ENCODE measurements around the gene NIPAL3.

GRCh38 chr1:24391882-24392603 is 23.6 kb upstream of the NIPAL3 start:
- TF ChIP-seq, protein P1, sequence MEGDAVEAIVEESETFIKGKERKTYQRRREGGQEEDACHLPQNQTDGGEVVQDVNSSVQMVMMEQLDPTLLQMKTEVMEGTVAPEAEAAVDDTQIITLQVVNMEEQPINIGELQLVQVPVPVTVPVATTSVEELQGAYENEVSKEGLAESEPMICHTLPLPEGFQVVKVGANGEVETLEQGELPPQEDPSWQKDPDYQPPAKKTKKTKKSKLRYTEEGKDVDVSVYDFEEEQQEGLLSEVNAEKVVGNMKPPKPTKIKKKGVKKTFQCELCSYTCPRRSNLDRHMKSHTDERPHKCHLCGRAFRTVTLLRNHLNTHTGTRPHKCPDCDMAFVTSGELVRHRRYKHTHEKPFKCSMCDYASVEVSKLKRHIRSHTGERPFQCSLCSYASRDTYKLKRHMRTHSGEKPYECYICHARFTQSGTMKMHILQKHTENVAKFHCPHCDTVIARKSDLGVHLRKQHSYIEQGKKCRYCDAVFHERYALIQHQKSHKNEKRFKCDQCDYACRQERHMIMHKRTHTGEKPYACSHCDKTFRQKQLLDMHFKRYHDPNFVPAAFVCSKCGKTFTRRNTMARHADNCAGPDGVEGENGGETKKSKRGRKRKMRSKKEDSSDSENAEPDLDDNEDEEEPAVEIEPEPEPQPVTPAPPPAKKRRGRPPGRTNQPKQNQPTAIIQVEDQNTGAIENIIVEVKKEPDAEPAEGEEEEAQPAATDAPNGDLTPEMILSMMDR (conservative IDR thresholded peaks at IDR 0.05; ENCODE audit: low read depth, low read length) = peak; percentile 88
- TF ChIP-seq EZH2 (IDR thresholded peaks at IDR 0.05; ENCODE audit: borderline replicate concordance, low read depth, low read length, poor library complexity, severe bottlenecking) = no peak
